GM10266 (cell line): Measurements from ENCODE around the gene PTPRD.

Experiments
- DNase-seq: peaks from one replicate; pipeline ENCODE4 v3.0.0; 2012; ENCODE audit errors: extremely low spot score
- CTCF ChIP-seq: IDR thresholded peaks from 2 replicates; pipeline ENCODE4 v1.5.1; 2012; ENCODE audit warnings: mild to moderate bottlenecking, low read depth; ENCODE audit not compliant: control insufficient read depth, insufficient read depth; ENCODE audit errors: missing control alignments

PTPRD gene

GRCh38 chr9:10562581-10563343 is 50.0 kb downstream of the PTPRD start:
- DNase-seq: no peak
- no peak for TF ChIP-seq CTCF

- no peak for DNase-seq
- TF ChIP-seq CTCF: no peak
Observed at GRCh38 chr9:10548348-10548747, 64.5 kb downstream of the PTPRD start.

GRCh38 chr9:10538073-10538472 is 74.7 kb downstream of the PTPRD start:
- TF ChIP-seq CTCF: no peak
- no peak for DNase-seq

- no peak for TF ChIP-seq CTCF
- DNase-seq: no peak
Observed at GRCh38 chr9:10534850-10535249, 78.0 kb downstream of the PTPRD start.

- no peak for TF ChIP-seq CTCF
- DNase-seq: no peak
Observed at GRCh38 chr9:10525972-10526371, 86.8 kb downstream of the PTPRD start.

- no peak for DNase-seq
Observed at GRCh38 chr9:10523164-10523563, 89.6 kb downstream of the PTPRD start.

GRCh38 chr9:10512144-10512543 is 100.7 kb downstream of the PTPRD start:
- TF ChIP-seq CTCF: no peak
- DNase-seq: no peak

More at GRCh38 chr9:10523164-10523563, 89.6 kb downstream of the PTPRD start:
- TF ChIP-seq CTCF: no peak
